Skeletal muscle tissue (tissue), 4 donors: ENCODE measurements around the gene FKBP6. TPM values are rescaled to one million over a fixed set of nuclear protein-coding genes. Genes with fewer than 3 reads are reported as not detected.
A peak's percentile ranks its signal among the peaks of the same experiment; 100 is the strongest.
"Not testable (repeated sequence)": the region's sequence is repeated elsewhere in the genome, so short reads cannot be mapped to it uniquely, and the experiment has no call there.

Experiments used
- H3K27ac ChIP-seq: one replicate; pipeline ENCODE4 v1.7.0; 2013; ENCODE audit warnings: mild to moderate bottlenecking, low read depth, low read length, inconsistent platforms
- H3K27me3 ChIP-seq, 3 donors: one replicate each; pipeline ENCODE4 v1.7.0; 2013; ENCODE audit warnings: low read length in 3 of 3; ENCODE audit not compliant: control insufficient read depth in 3 of 3, insufficient read depth in 3 of 3
- H3K36me3 ChIP-seq, 3 donors: one replicate each; pipeline ENCODE4 v1.7.0; 2013; ENCODE audit warnings: low read length in 3 of 3; ENCODE audit not compliant: control insufficient read depth in 3 of 3, insufficient read depth in 3 of 3
- H3K4me1 ChIP-seq, 3 donors: one replicate each; pipeline ENCODE4 v1.7.0; 2013; ENCODE audit warnings: low read length in 3 of 3, mild to moderate bottlenecking in 3 of 3; ENCODE audit not compliant: control insufficient read depth in 3 of 3, insufficient read depth in 3 of 3
- H3K4me3 ChIP-seq, 3 donors: one replicate each; pipeline ENCODE4 v1.7.0; 2013; ENCODE audit warnings: low read length in 3 of 3
- H3K9ac ChIP-seq, 3 donors: one replicate each; pipeline ENCODE4 v1.7.0; 2013; ENCODE audit warnings: low read length in 3 of 3, mild to moderate bottlenecking in 3 of 3, moderate library complexity in 2 of 3, low read depth in 1 of 3
- H3K9me3 ChIP-seq, 3 donors: one replicate each; pipeline ENCODE4 v1.7.0; 2013; ENCODE audit warnings: low read length in 3 of 3; ENCODE audit not compliant: control insufficient read depth in 3 of 3
- total RNA-seq: library from RNA; depleted of rRNA; stranded (reverse); fragments of >200 nt; gene quantifications from one replicate; pipeline ENCODE4 v1.2.3, GENCODE V29; 2014
- donor health status: Osteomylitis.

The FKBP6 gene
- total RNA-seq, 1 donor from 2014 or later, result under 0.01 TPM

DNA sequence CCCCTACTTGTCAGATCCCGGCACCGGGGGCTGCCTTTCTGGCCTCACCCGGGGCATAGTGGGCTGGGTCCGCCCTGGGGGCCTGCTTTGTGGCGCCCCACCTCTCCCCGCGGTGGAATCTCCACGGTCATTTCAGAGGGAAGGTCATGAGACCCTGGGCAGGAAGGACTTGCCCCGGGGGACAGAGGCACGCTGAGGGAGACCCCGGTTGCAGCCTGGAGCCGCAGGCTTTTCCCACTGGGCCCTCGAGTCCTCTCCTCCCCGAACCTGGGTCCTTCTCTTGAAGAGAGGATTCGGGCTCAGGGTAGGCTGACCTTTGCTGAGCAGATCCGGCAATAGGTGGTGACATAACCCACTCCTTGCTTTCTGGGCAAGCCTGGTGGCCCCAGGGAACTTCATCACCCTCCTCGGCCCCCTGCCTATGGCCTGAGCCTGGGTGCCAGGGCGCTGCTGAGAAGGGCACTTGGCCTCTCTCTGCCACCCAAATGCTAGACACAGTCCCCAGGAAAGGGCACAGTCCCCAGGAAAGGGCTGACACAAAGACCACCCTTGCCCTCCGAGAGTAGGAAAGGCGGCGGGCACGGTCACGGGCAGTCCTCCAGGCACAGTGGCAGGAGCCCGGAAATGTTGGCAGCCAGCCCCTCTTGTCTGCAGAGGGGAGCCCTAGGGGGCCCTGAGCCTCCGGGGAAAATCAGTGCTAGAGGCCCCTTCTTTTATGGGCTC, 36.2 kb downstream of the FKBP6 start:
- H3K9ac ChIP-seq, result peak overlapping the region in 1 of 3 donors; percentile 68
- peaks cover 0 to 7% (median 0%) of the 10 kb centered on the region in 3 donors for H3K4me1 ChIP-seq
- no peaks in the 10 kb centered on the region for H3K36me3 ChIP-seq
- H3K27ac ChIP-seq, result no peak overlapping the region
- no peaks in the 10 kb centered on the region for H3K9me3 ChIP-seq
- peak overlapping the region in 1 of 3 donors; percentile 13 for H3K4me3 ChIP-seq
- peaks cover 0 to 3% (median 0%) of the 10 kb centered on the region in 3 donors for H3K27me3 ChIP-seq

DNA sequence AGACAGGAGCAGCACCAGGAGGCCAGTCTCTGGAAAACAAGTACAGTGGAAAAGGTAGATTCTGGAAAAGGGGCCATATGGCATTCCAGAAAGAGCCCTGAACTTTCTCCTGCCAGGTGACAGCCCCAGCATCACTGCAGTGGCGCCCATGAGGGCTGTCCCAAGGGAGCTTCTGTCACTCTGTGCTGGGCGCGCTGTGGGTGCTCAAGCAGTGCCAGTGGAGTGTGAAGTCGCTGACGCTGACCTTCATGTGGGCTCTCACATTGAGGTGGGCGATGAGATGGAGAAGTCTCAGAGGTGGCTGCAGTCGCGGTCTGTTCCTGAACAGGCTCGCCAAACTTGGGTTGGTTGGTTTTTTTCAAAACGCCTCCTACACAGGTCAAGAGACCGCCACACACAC, 38.2 kb downstream of the FKBP6 start:
- no peak overlapping the region for H3K27ac ChIP-seq
- H3K4me1 ChIP-seq, result peaks cover 0 to 7% (median 0%) of the 10 kb centered on the region in 3 donors
- no peak overlapping the region for H3K4me3 ChIP-seq
- H3K36me3 ChIP-seq, result no peaks in the 10 kb centered on the region
- H3K9ac ChIP-seq, result no peak overlapping the region
- H3K27me3 ChIP-seq, result peaks cover 0 to 3% (median 0%) of the 10 kb centered on the region in 3 donors
- H3K9me3 ChIP-seq, result no peaks in the 10 kb centered on the region

DNA sequence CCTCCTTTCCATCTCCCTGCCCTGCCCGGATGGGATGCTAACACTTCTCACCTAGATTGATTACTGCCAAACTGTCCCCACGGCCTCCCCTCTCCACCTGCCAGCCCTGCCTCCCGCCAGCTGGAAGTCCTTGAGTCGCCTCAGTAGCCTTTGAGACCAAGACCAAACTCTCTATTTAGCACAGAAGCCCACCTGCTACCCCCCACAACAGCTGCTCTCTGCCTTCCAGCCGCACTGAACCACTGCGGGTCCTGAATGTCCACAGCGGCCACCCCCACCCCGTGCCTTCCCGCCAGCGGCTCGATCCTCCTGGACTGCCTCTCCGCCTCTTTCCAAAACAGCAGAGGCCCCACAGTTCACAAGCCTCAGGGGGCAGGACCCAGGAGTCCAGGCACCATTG, 39.0 kb downstream of the FKBP6 start:
- Histone ChIP-seq H3K9me3 (no peaks in the 10 kb centered on the region), H3K27me3 (peaks cover 0 to 3% (median 0%) of the 10 kb centered on the region in 3 donors), H3K27ac (no peak overlapping the region), H3K36me3 (no peaks in the 10 kb centered on the region), H3K9ac (no peak overlapping the region), H3K4me3 (no peak overlapping the region), H3K4me1 (peaks cover 0 to 7% (median 0%) of the 10 kb centered on the region in 3 donors)

DNA sequence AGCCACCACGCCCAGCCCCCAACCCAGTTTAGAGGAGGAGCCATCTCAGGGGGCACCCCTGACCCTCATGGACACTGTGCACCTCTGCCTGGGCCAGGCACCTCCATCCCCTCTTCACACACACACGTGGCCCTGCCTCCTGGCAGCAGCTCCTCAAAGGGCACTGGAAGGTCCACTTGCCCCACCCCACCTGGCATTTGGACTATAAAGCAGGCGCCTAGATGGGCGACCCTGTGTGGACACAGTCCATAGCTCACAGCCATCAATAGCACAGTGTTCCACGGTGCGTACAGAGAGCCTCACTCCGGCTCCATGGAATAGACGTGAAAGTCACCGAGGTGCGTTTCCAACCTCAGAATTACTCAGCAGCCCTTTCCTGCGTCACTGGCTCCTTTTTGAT, 41.0 kb downstream of the FKBP6 start:
- Histone ChIP-seq H3K27ac (no peak overlapping the region), H3K27me3 (peaks cover 0 to 3% (median 0%) of the 10 kb centered on the region in 3 donors), H3K4me1 (peaks cover 0 to 7% (median 0%) of the 10 kb centered on the region in 3 donors), H3K36me3 (no peaks in the 10 kb centered on the region), H3K4me3 (no peak overlapping the region), H3K9me3 (no peaks in the 10 kb centered on the region), H3K9ac (no peak overlapping the region)

DNA sequence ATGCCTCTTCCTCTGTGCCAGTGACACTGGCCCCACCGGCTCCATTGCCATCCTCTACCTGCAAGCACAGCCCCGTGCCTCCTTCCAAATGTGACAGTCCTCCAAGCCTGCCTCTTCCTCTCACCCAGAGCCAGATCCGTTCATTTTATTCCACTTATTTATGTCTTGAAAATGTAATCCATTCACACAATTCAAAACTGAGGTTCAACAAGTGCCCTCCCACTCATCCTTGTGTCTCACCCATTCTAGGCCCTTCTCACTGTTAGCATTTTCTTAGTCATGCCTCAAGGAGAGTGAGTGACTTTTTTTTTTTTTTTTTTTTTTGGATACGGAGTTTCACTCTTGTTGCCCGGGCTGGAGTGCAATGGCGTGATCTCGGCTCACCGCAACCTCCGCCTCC, 41.7 kb downstream of the FKBP6 start:
- H3K4me3 ChIP-seq, result no peak overlapping the region
- no peaks in the 10 kb centered on the region for H3K9me3 ChIP-seq
- no peaks in the 10 kb centered on the region for H3K36me3 ChIP-seq
- H3K4me1 ChIP-seq, result peaks cover 0 to 1% (median 0%) of the 10 kb centered on the region in 3 donors
- H3K27ac ChIP-seq, result no peak overlapping the region
- peaks cover 0 to 3% (median 0%) of the 10 kb centered on the region in 3 donors for H3K27me3 ChIP-seq
- no peak overlapping the region for H3K9ac ChIP-seq

DNA sequence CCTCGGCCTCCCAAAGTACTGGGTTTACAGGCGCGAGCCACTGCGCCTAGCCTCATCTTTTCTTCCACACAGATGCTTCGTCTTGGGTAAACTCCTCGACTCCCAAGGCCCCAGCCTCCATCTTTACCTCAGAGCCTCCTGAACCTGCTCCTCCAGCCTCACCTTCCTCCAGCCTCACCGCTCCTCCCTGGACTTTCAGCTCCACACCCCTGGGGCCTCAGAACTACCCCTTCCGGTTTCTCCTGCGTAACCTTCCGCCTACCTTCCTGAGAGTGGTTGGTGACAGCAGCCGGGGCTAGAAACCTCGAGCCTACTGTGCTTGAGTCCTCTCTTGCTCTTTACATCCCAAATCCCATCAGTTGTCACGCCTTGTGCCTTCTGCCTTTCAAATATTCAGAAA, 45.8 kb downstream of the FKBP6 start:
- H3K36me3 ChIP-seq, result no peaks in the 10 kb centered on the region
- H3K4me3 ChIP-seq, result no peak overlapping the region
- H3K27ac ChIP-seq, result no peak overlapping the region
- no peak overlapping the region for H3K9ac ChIP-seq
- H3K27me3 ChIP-seq, result peaks cover 0 to 14% (median 9%) of the 10 kb centered on the region in 3 donors
- no peaks in the 10 kb centered on the region for H3K4me1 ChIP-seq
- H3K9me3 ChIP-seq, result no peaks in the 10 kb centered on the region

DNA sequence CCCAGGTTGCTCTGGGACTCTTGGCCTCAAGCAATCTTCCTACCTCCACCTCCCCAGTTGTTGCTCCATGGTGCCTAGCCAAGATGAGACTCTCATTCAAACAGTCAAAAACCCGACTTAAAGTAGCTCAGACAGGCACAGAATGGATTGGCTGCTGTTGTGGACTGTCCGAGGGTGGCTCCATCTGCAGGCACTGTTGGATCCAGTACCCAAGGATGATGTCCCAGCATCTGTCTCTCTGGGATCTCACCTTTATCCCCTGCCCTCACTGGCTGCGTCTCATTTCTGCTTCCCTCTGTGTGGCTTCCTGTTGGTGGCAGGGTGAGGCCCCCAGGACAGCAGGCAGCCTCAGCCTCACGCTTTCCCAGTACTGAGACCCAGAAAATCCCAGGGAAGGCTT, 48.3 kb downstream of the FKBP6 start:
- H3K9me3 ChIP-seq, H3K4me1 ChIP-seq, H3K27ac ChIP-seq, H3K9ac ChIP-seq, H3K4me3 ChIP-seq, H3K36me3 ChIP-seq: not testable (repeated sequence)
- peaks cover 0 to 18% (median 9%) of the 10 kb centered on the region in 3 donors for H3K27me3 ChIP-seq

DNA sequence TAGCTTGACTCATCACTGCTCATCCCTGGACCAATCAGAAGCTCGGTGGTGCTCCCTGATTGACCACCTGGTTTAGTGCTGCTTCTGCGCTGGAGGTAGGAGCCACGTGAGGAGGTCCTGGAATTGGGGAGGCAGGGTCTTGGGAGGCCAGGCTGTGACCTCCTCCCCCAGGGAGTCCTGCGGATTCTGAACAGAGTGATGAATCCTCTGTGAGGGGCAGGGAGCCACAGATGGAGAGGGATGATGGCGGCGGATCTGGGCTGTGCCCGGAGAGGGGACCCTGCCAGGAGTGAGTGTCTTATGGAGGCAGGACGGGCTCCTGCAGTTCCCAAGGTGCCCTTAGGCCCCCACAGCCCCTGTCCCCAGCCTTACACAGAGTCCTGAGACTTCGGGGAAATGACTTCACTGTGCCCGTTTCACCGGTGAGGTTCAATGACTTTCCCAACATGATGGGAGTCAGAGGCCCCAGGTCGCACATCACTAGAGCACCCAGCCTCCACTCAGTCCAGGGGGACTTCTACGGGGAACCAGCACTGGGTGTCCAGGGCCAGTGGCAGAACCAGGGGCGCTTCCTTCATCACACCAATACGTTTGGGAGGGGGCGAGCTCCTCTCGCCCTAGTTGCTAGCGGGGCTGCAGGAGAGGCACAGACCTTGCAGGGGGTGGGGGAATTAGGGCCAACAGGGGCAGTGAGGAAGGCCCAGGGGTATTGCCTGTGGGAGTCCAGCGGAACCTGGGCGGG, 48.9 kb downstream of the FKBP6 start:
- H3K9me3 ChIP-seq, result no peaks in the 10 kb centered on the region
- no peak overlapping the region for H3K4me3 ChIP-seq

DNA sequence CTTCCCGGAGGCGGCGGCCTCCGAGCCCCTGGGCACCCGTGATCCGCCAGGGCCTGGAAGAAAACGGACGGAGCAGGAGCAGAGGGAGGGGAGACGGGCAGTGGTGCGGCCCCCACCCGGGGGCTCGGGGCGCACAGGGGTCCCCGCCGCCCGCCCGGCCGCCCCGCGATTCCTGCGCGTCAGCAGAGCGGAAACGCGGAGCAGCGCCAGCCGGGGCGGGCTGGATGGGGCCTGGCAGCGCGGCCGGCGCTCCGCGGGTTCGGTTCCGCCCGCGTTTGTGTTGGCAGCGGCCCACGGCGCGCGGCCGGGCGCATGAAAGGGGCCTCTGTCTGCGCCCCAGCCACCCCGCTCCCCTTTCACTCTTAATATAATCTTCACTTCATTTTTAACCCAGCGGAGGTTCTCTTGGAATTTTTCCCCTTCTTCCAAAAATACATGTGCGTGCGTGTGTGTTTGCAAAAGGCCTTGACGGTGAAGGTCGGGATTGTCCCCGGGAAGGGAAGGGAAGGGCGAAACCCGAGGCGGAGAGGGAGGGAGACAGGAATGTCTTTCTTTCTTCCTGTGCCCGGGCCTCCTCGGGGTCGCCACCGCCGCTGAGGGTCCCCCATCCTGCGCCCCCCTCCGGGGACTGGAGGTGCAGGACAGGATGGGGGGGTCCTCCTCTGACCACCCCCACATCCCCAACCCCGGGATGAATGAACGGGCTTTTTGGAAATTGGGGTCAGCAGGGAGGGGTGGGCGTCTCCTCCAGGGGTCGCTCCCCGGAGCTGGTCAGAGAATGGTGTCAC, 49.6 kb downstream of the FKBP6 start:
- peaks cover 0 to 18% (median 9%) of the 10 kb centered on the region in 3 donors for H3K27me3 ChIP-seq
- not testable (repeated sequence) for H3K4me1 ChIP-seq, H3K9ac ChIP-seq

More for the DNA sequence above, 48.9 kb downstream of the FKBP6 start:
- peaks cover 0 to 18% (median 9%) of the 10 kb centered on the region in 3 donors for H3K27me3 ChIP-seq
- H3K27ac ChIP-seq, result no peak overlapping the region
- no peaks in the 10 kb centered on the region for H3K4me1 ChIP-seq
- no peaks in the 10 kb centered on the region for H3K36me3 ChIP-seq
- no peak overlapping the region for H3K9ac ChIP-seq

More for the DNA sequence above, 49.6 kb downstream of the FKBP6 start:
- H3K36me3 ChIP-seq, H3K9me3 ChIP-seq, H3K27ac ChIP-seq, H3K4me3 ChIP-seq: not testable (repeated sequence)
